SK-N-SH (cell line): Measurements from ENCODE around the gene RGMA.

Source experiments
- CTCF ChIP-seq: fragments of 200-600 bp; sonication (generic); IDR thresholded peaks from 2 replicates; pipeline ENCODE4 v1.6.1; 2017; ENCODE audit warnings: antibody characterized with exemption, mild to moderate bottlenecking, moderate library complexity
- JUND ChIP-seq: IDR thresholded peaks from 2 replicates; pipeline ENCODE4 v1.4.0; 2012
- MAX ChIP-seq: IDR thresholded peaks from 2 replicates; pipeline ENCODE4 v1.4.0; 2012; ENCODE audit warnings: low read depth
- RCOR1 ChIP-seq: fragments of 150-350 bp; IDR thresholded peaks from 2 replicates; pipeline ENCODE4 v1.6.1; 2017; ENCODE audit warnings: antibody characterized with exemption, low read length
- RFX5 ChIP-seq: IDR thresholded peaks from 2 replicates; pipeline ENCODE4 v1.6.1; 2012; ENCODE audit warnings: mild to moderate bottlenecking, improper control_type of control experiment, low read length

- no peak for TF ChIP-seq RCOR1
- no peak for TF ChIP-seq CTCF
- TF ChIP-seq MAX = no peak
- no peak for TF ChIP-seq RFX5
- no peak for TF ChIP-seq JUND
These were observed 31.4 kb downstream of the RGMA start for GRCh38 chr15:93057618-93058017.
